H1 (cell line): ENCODE data around the gene NIPAL4. TPM values are rescaled to one million over a fixed set of nuclear protein-coding genes. Genes with fewer than 3 reads are reported as not detected.

Experiments used
- CTCF ChIA-PET: fragments of 300-600 bp; sonication (Branson Sonifier 250); formaldehyde crosslinking; loops from one replicate; lab custom pipeline; 2021; ENCODE audit not compliant: partially characterized antibody; lab: Charles Lee
- POLR2A ChIA-PET: fragments of 300-600 bp; sonication (Branson Sonifier 250); formaldehyde crosslinking; loops from one replicate; lab custom pipeline; 2021; ENCODE audit warnings: inconsistent platforms; ENCODE audit not compliant: partially characterized antibody; lab: Charles Lee
- DNase-seq, 2 experiments: peaks; one replicate each; pipeline versions ENCODE4 v3.0.0 to v3.0.0-alpha.2; 2010 to 2022; ENCODE audit warnings: low spot score in 2 of 2, low read depth in 1 of 2, mixed read lengths in 1 of 2
- FAIRE-seq: peaks from 2 replicates; lab custom pipeline; 2011; peaks lifted over from hg19 to GRCh38; lab: Jason Lieb, UNC
- H2AFZ ChIP-seq: 2 replicates; pipeline ENCODE4 v1.8.1; 2012; ENCODE audit warnings: low read length, inconsistent platforms
- H2AK5ac ChIP-seq: 2 replicates; pipeline ENCODE4 v1.6.1; 2013; ENCODE audit warnings: low read depth, low read length
- H2BK120ac ChIP-seq: replicated peaks from 2 replicates; pipeline ENCODE3; 2013; ENCODE audit warnings: low read depth, low read length, inconsistent platforms
- H2BK12ac ChIP-seq: 2 replicates; pipeline ENCODE4 v1.6.1; 2013; ENCODE audit warnings: low read depth, low read length
- H2BK15ac ChIP-seq: 2 replicates; pipeline ENCODE4 v1.6.1; 2013; ENCODE audit warnings: low read length
- H2BK20ac ChIP-seq: 2 replicates; pipeline ENCODE4 v1.6.1; 2013; ENCODE audit warnings: low read length
- H2BK5ac ChIP-seq: 2 replicates; pipeline ENCODE4 v1.6.1; 2013; ENCODE audit warnings: low read depth, low read length
- H3K14ac ChIP-seq: 2 replicates; pipeline ENCODE4 v1.6.1; 2013; ENCODE audit warnings: inconsistent platforms; ENCODE audit not compliant: insufficient read length
- H3K18ac ChIP-seq: 2 replicates; pipeline ENCODE4 v1.6.1; 2013; ENCODE audit warnings: low read length; ENCODE audit errors: extremely low read depth
- H3K23ac ChIP-seq: 2 replicates; pipeline ENCODE4 v1.6.1; 2013; ENCODE audit warnings: inconsistent platforms; ENCODE audit not compliant: insufficient read length
- H3K23me2 ChIP-seq: 2 replicates; pipeline ENCODE4 v1.6.1; 2013; ENCODE audit warnings: low read depth, low read length
- H3K27ac ChIP-seq: 2 replicates; pipeline ENCODE4 v1.6.1; 2011; ENCODE audit warnings: low read depth, low read length, inconsistent platforms
- H3K27me3 ChIP-seq, 4 experiments: replicated peaks in 1 of 4; 1 replicate in 1 of 4; 2 replicates in 3 of 4; pipeline versions ENCODE4 v1.6.1 to v1.8.1; 2011 to 2013; ENCODE audit warnings: low read length in 3 of 4, mild to moderate bottlenecking in 3 of 4, inconsistent platforms in 2 of 4, mixed read lengths in 2 of 4, moderate library complexity in 1 of 4; ENCODE audit not compliant: control insufficient read depth in 3 of 4, insufficient read depth in 3 of 4; ENCODE audit errors: extremely low read depth in 1 of 4
- H3K36me3 ChIP-seq, 4 experiments: 2 replicates each; pipeline versions ENCODE4 v1.6.1 to v1.8.1; 2011 to 2013; ENCODE audit warnings: mild to moderate bottlenecking in 4 of 4, low read length in 3 of 4, moderate library complexity in 2 of 4, control low read depth in 1 of 4, inconsistent platforms in 1 of 4; ENCODE audit not compliant: insufficient read depth in 4 of 4, control insufficient read depth in 2 of 4
- H3K4ac ChIP-seq: replicated peaks from 2 replicates; pipeline ENCODE3; 2013; ENCODE audit warnings: low read length, low read depth, mixed read lengths, inconsistent platforms; ENCODE audit not compliant: insufficient read length
- H3K4me1 ChIP-seq, 4 experiments: replicated peaks in 1 of 4; 1 replicate in 1 of 4; 2 replicates in 3 of 4; pipeline versions ENCODE4 v1.6.1 to v1.8.1; 2011 to 2013; ENCODE audit warnings: low read length in 3 of 4, inconsistent platforms in 2 of 4, mixed read lengths in 1 of 4; ENCODE audit not compliant: insufficient read depth in 4 of 4, control insufficient read depth in 3 of 4
- H3K4me2 ChIP-seq, 2 experiments: 2 replicates each; pipeline versions ENCODE4 v1.6.1 to v1.8.1; 2011 to 2013; ENCODE audit warnings: low read depth in 2 of 2, low read length in 2 of 2, control low read depth in 1 of 2, inconsistent platforms in 1 of 2, mild to moderate bottlenecking in 1 of 2; ENCODE audit not compliant: insufficient read depth in 1 of 2
- H3K4me3 ChIP-seq, 4 experiments: fragments of 200-600, 300-600 bp in 1 of 4; sonication (generic), shearing (Covaris generic), sonication (Bioruptor Twin) in 1 of 4; 2 replicates each; pipeline versions ENCODE4 v1.5.1 to v1.8.1; 2011 to 2016; ENCODE audit warnings: low read length in 4 of 4, low read depth in 3 of 4, control low read depth in 2 of 4, inconsistent platforms in 2 of 4, mild to moderate bottlenecking in 2 of 4, mixed read lengths in 1 of 4, moderate library complexity in 1 of 4; ENCODE audit not compliant: insufficient read depth in 2 of 4; ENCODE audit errors: extremely low read depth in 1 of 4
- H3K56ac ChIP-seq: replicated peaks from 2 replicates; pipeline ENCODE3; 2013; ENCODE audit warnings: low read depth, mild to moderate bottlenecking, mixed read lengths, low read length, inconsistent platforms; ENCODE audit not compliant: insufficient read length
- H3K79me1 ChIP-seq: 2 replicates; pipeline ENCODE4 v1.6.1; 2013; ENCODE audit warnings: low read depth, low read length, control low read depth
- H3K79me2 ChIP-seq, 2 experiments: 2 replicates each; pipeline versions ENCODE4 v1.6.1 to v1.8.1; 2012 to 2013; ENCODE audit warnings: low read length in 2 of 2, mild to moderate bottlenecking in 2 of 2, inconsistent platforms in 1 of 2; ENCODE audit not compliant: insufficient read depth in 2 of 2, control insufficient read depth in 1 of 2
- H3K9ac ChIP-seq, 4 experiments: replicated peaks in 1 of 4; 1 replicate in 1 of 4; 2 replicates in 3 of 4; pipeline versions ENCODE4 v1.6.1 to v1.8.1; 2011 to 2013; ENCODE audit warnings: low read depth in 3 of 4, low read length in 3 of 4, control low read depth in 2 of 4, mild to moderate bottlenecking in 2 of 4, moderate library complexity in 2 of 4, inconsistent platforms in 1 of 4; ENCODE audit errors: extremely low read depth in 1 of 4
- H3K9me3 ChIP-seq, 2 experiments: 2 replicates each; pipeline versions ENCODE4 v1.6.1 to v1.8.1; 2012 to 2013; ENCODE audit warnings: mild to moderate bottlenecking in 2 of 2, moderate library complexity in 2 of 2, control low read depth in 1 of 2, inconsistent platforms in 1 of 2, low read depth in 1 of 2, low read length in 1 of 2, mixed read lengths in 1 of 2; ENCODE audit not compliant: insufficient read depth in 2 of 2
- H4K20me1 ChIP-seq, 2 experiments: replicated peaks in 1 of 2; 2 replicates each; pipeline versions ENCODE3 to v1.8.1; 2011 to 2013; ENCODE audit warnings: inconsistent platforms in 2 of 2, low read length in 2 of 2, mild to moderate bottlenecking in 1 of 2; ENCODE audit not compliant: insufficient read depth in 2 of 2, control insufficient read depth in 1 of 2
- H4K5ac ChIP-seq: 2 replicates; pipeline ENCODE4 v1.6.1; 2013; ENCODE audit warnings: low read length, low read depth, mixed read lengths, inconsistent platforms; ENCODE audit not compliant: insufficient read length
- H4K8ac ChIP-seq: 2 replicates; pipeline ENCODE4 v1.8.0; 2013; ENCODE audit warnings: mild to moderate bottlenecking, moderate library complexity, low read length, inconsistent platforms; ENCODE audit not compliant: insufficient read depth; ENCODE audit errors: extremely low read depth
- H4K91ac ChIP-seq: replicated peaks from 2 replicates; pipeline ENCODE3; 2013; ENCODE audit warnings: low read length, mixed read lengths, inconsistent platforms; ENCODE audit not compliant: insufficient read length
- BCL11A ChIP-seq, 2 experiments: IDR thresholded peaks; one replicate each; pipeline ENCODE4 v1.6.1; 2011; ENCODE audit warnings: low read depth in 2 of 2, low read length in 2 of 2, mild to moderate bottlenecking in 2 of 2
- CEBPB ChIP-seq: IDR thresholded peaks from 2 replicates; pipeline ENCODE4 v1.6.1; 2012; ENCODE audit warnings: low read depth, low read length
- CHD1 ChIP-seq: IDR thresholded peaks from 2 replicates; pipeline ENCODE4 v1.6.1; 2012; ENCODE audit warnings: low read depth, low read length, improper control_type of control experiment
- HDAC2 ChIP-seq, 2 experiments: fragments of 300-600 bp in 1 of 2; sonication (generic) in 1 of 2; IDR thresholded peaks; 2 replicates each; pipeline ENCODE4 v1.6.1; 2011 to 2012; ENCODE audit warnings: low read depth in 2 of 2, low read length in 2 of 2, mild to moderate bottlenecking in 2 of 2, moderate library complexity in 2 of 2, borderline replicate concordance in 1 of 2, inconsistent platforms in 1 of 2
- MAFK ChIP-seq: IDR thresholded peaks from 2 replicates; pipeline ENCODE4 v1.6.1; 2012; ENCODE audit warnings: low read depth, mild to moderate bottlenecking, improper control_type of control experiment, low read length
- NRF1 ChIP-seq: IDR thresholded peaks from 2 replicates; pipeline ENCODE4 v1.6.1; 2011; ENCODE audit warnings: mild to moderate bottlenecking, low read depth, low read length, improper control_type of control experiment
- PHF8 ChIP-seq: fragments of 200-600 bp; sonication (generic); conservative IDR thresholded peaks from 2 replicates; pipeline ENCODE4 v1.7.1; 2012; ENCODE audit warnings: low read depth, mild to moderate bottlenecking, inconsistent platforms, low read length, moderate library complexity
- SIX5 ChIP-seq: IDR thresholded peaks from 2 replicates; pipeline ENCODE4 v1.6.1; 2011; ENCODE audit warnings: mild to moderate bottlenecking, low read depth, low read length
- TAF7 ChIP-seq: optimal IDR thresholded peaks from 2 replicates; pipeline ENCODE3; 2011; ENCODE audit warnings: low read depth, mild to moderate bottlenecking, inconsistent platforms, low read length, moderate library complexity, borderline replicate concordance
- TBP ChIP-seq: IDR thresholded peaks from 2 replicates; pipeline ENCODE4 v1.6.1; 2011; ENCODE audit warnings: low read depth, low read length, improper control_type of control experiment
- TEAD4 ChIP-seq: IDR thresholded peaks from 2 replicates; pipeline ENCODE4 v1.6.1; 2012; ENCODE audit warnings: low read depth, low read length, inconsistent platforms, mixed read lengths
- WGBS, 2 experiments: shearing (Covaris generic) in 1 of 2; methylation state at CpG; one replicate each; pipeline versions ENCODE4 v1.1.6 to v1.1.7; 2013 to 2015; ENCODE audit warnings: low lambda C conversion rate in 2 of 2, mixed read lengths in 2 of 2, inconsistent platforms in 1 of 2, low coverage in 1 of 2, missing lambda C conversion rate in 1 of 2; ENCODE audit not compliant: insufficient replicate concordance in 2 of 2, insufficient coverage in 1 of 2, insufficient read length in 1 of 2; ENCODE audit errors: extremely low coverage in 1 of 2, missing lambda C conversion rate in 1 of 2; 5-methylcytosine and 5-hydroxymethylcytosine counted together
- polyA plus RNA-seq, 7 experiments: library from polyadenylated mRNA; depleted of rRNA in 3 of 7; stranded (reverse) in 5 of 7; unstranded in 2 of 7; fragments of >200 nt in 5 of 7; fragments of 200-250 nt in 2 of 7; gene quantifications; 1 replicate in 5 of 7; 2 replicates in 1 of 7; 4 replicates in 1 of 7; pipeline versions ENCODE4 v1.2.1 to v1.2.3, GENCODE V29; 2011 to 2013; ENCODE audit warnings: missing spikeins in 2 of 7, mixed read lengths in 2 of 7
- total RNA-seq: library from RNA; stranded (reverse); fragmentation: NEBNext Ultra II Directional; extraction: Animal tissue kit (Norgen Biotek cat#: 25700); gene quantifications from 2 replicates; pipeline ENCODE4 v1.2.1, GENCODE V29; 2021
- TF ChIP-seq, protein P1 (sequence below): IDR thresholded peaks from 2 replicates; pipeline ENCODE4 v1.6.1; 2012; ENCODE audit warnings: low read length, inconsistent platforms

NIPAL4 gene
- total and polyA plus RNA-seq, 2 of the 8 experiments (the other 6 are each of a cell fraction or from before 2014, with no cell fraction given): 0.09 to 0.20 TPM

- Histone ChIP-seq H3K4me1 (no peaks in the 10 kb centered on the region), H3K27me3 (no peaks in the 10 kb centered on the region), H3K4ac (no peak overlapping the region), H3K79me1 (no peaks in the 10 kb centered on the region), H3K9ac (no peak overlapping the region), H3K36me3 (no peaks in the 10 kb centered on the region), H2BK15ac (no peak overlapping the region), H4K91ac (no peak overlapping the region), H2BK20ac (no peak overlapping the region), H3K79me2 (no peaks in the 10 kb centered on the region), H2BK5ac (no peak overlapping the region), H3K23ac (no peak overlapping the region), H4K5ac (no peak overlapping the region), H4K20me1 (no peaks in the 10 kb centered on the region), H2BK120ac (no peak overlapping the region), H3K14ac (no peak overlapping the region), H4K8ac (no peak overlapping the region), H2AFZ (no peak overlapping the region; the same call in 1 of the 2 replicates), H2BK12ac (no peak overlapping the region), H3K18ac (no peak overlapping the region), H2AK5ac (no peak overlapping the region), H3K56ac (no peak overlapping the region), H3K9me3 (no peaks in the 10 kb centered on the region), H3K27ac (no peak overlapping the region), H3K23me2 (no peaks in the 10 kb centered on the region; the same call in 1 of the 2 replicates), H3K4me3 (no peak overlapping the region), H3K4me2 (no peak overlapping the region)
- POLR2A ChIA-PET: no interaction called here
- 80% methylated on average over 4 of the region's 4 CpGs; no CpG with 5 or more reads in 1 of the 2 experiments for WGBS, 2 experiments
- FAIRE-seq (no peak), DNase-seq (no peak)
- CTCF ChIA-PET: interaction anchor here (0.5 to 10.3 kb wide), 9 partner anchors 12 to 297 kb away, joined by 3 to 66 read pairs (median 3); no protein-coding TSS in a partner anchor
- TF ChIP-seq NRF1 (no peak), CHD1 (no peak), TBP (no peak), MAFK (no peak), PHF8 (no peak), TAF7 (no peak), HDAC2 (IDR thresholded peaks at IDR 0.05; ENCODE audit: borderline replicate concordance in 1 of 2, low read depth in 2 of 2, low read length in 2 of 2) (no peak), BCL11A (IDR thresholded peaks at IDR 0.05; ENCODE audit: low read depth in 2 of 2, low read length in 2 of 2) (no peak), TEAD4 (no peak), CEBPB (no peak), SIX5 (no peak)
- TF ChIP-seq, protein P1, sequence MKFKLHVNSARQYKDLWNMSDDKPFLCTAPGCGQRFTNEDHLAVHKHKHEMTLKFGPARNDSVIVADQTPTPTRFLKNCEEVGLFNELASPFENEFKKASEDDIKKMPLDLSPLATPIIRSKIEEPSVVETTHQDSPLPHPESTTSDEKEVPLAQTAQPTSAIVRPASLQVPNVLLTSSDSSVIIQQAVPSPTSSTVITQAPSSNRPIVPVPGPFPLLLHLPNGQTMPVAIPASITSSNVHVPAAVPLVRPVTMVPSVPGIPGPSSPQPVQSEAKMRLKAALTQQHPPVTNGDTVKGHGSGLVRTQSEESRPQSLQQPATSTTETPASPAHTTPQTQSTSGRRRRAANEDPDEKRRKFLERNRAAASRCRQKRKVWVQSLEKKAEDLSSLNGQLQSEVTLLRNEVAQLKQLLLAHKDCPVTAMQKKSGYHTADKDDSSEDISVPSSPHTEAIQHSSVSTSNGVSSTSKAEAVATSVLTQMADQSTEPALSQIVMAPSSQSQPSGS: no peak
These were observed 15.8 kb upstream of the NIPAL4 start for GRCh38 chr5:157444224-157444623.
